Bronchial epithelial cell (primary cell): ENCODE data around the gene CYP19A1. TPM values are rescaled to one million over a fixed set of nuclear protein-coding genes. Genes with fewer than 3 reads are reported as not detected.

ENCODE experiments used
- DNase-seq: peaks from one replicate; pipeline ENCODE4 v3.0.0-alpha.2; 2010; ENCODE audit warnings: low read depth
- FAIRE-seq: peaks from 2 replicates; lab custom pipeline; 2011; peaks lifted over from hg19 to GRCh38; lab: Jason Lieb, UNC
- H3K27me3 ChIP-seq: 2 replicates; pipeline ENCODE4 v1.5.1; 2011; ENCODE audit warnings: low read length; ENCODE audit not compliant: control insufficient read depth, insufficient read depth
- H3K36me3 ChIP-seq: 2 replicates; pipeline ENCODE4 v1.5.1; 2011; ENCODE audit warnings: low read length; ENCODE audit not compliant: control insufficient read depth, insufficient read depth
- H3K4me3 ChIP-seq: 2 replicates; pipeline ENCODE4 v1.5.1; 2011; ENCODE audit warnings: mild to moderate bottlenecking, low read depth, low read length, control low read depth
- CTCF ChIP-seq: IDR thresholded peaks from 2 replicates; pipeline ENCODE4 v1.5.1; 2011; ENCODE audit warnings: mild to moderate bottlenecking, moderate library complexity, low read length, control low read depth, inconsistent platforms; ENCODE audit not compliant: insufficient read depth, severe bottlenecking
- total RNA-seq: library from RNA; depleted of rRNA; stranded (reverse); fragments of >200 nt; gene quantifications from 2 replicates; pipeline ENCODE4 v1.2.1, GENCODE V29; 2014

Gene CYP19A1
- total RNA-seq, 1 donor from 2014 or later: not detected

DNA sequence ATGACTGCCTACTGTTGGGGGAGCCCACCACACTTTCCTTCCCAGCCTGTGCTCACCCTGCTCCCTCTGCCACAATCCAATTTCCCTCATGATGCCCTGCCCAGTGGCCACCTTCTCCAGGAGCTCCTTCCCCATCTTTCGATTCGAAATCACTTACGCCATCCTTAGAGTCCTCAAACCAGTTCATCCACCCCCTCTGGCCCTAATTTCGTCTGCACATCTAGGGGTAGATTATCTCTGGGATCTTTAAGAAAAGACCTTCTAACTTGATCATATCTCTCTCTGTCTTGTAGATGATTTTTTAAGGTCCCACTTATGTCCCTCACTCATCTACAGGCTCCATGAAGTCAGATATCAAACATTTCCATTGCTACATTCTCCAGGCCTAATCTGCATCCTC, 17.1 kb downstream of the CYP19A1 start:
- Histone ChIP-seq H3K27me3 (peaks cover 3% of the 10 kb centered on the region), H3K4me3 (no peak overlapping the region), H3K36me3 (no peaks in the 10 kb centered on the region)
- DNase-seq (no peak), FAIRE-seq (no peak)
- TF ChIP-seq CTCF: no peak

- no peak overlapping the region for H3K4me3 ChIP-seq
- no peak for DNase-seq
- H3K27me3 ChIP-seq: peaks cover 3% of the 10 kb centered on the region
- no peak for TF ChIP-seq CTCF
- no peaks in the 10 kb centered on the region for H3K36me3 ChIP-seq
- FAIRE-seq: no peak
These were observed 17.6 kb downstream of the CYP19A1 start for GRCh38 chr15:51320843-51321242.

DNA sequence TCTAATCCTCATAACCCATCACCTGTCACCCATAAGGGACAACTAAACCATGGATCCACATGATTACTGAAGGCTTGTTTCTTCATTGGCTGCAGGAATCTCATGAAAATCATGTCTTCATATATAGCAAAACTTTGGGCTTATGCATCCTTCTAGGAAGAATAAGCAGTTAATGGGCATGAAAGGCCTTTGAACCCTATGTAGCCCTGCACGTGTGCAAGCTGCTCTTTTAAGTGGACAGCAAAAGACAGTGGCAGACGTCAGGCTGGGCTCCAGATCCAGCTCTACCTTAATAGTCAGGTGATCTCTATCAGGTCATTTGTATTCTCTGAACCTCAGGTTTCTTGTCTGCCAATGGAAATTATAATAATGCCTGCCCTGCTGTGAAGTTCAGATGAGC, 18.9 kb downstream of the CYP19A1 start:
- Histone ChIP-seq H3K27me3 (peaks cover 3% of the 10 kb centered on the region), H3K36me3 (no peaks in the 10 kb centered on the region), H3K4me3 (no peak overlapping the region)
- no peak for DNase-seq
- no peak for FAIRE-seq
- TF ChIP-seq CTCF: no peak

DNA sequence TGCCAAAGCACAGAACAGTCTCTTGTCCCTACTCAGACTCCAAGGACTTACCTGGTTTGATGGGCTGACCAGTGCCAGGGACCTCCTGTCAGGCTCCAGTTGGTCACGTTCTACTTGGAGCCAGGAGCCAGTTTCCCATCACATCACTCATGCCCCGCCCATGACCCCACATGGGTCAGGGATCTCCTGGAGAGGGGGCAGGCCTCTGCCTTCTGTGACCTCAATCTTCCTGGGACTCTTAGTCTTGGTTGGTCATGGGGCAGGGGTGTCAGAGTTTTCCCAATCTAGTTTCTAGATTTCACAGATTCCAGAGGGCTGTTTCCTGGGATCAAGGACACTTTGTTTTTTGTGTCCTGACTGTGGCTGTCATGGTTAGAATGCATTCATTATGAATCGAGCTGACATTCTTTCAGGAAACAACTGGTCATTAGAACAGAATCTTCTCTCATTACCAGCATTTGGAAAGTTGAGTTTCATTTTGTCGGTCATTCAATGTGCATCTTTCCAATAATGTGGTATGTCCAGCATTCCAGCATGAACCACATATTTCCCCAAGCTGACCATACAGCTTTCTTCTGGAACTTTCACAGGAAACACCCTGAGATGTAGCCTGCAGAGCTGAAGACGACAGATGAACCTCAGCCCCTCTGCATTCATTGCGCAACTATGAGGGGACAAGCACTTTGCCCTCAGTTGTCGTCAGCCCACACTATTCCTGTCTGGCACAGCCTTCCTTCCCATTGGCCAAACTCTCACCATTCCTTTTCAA, 19.8 kb downstream of the CYP19A1 start:
- TF ChIP-seq CTCF: no peak
- DNase-seq (no peak), FAIRE-seq (peak; percentile 7)
- peaks cover 3% of the 10 kb centered on the region for H3K27me3 ChIP-seq
- H3K36me3 ChIP-seq: no peaks in the 10 kb centered on the region
- no peak overlapping the region for H3K4me3 ChIP-seq

DNA sequence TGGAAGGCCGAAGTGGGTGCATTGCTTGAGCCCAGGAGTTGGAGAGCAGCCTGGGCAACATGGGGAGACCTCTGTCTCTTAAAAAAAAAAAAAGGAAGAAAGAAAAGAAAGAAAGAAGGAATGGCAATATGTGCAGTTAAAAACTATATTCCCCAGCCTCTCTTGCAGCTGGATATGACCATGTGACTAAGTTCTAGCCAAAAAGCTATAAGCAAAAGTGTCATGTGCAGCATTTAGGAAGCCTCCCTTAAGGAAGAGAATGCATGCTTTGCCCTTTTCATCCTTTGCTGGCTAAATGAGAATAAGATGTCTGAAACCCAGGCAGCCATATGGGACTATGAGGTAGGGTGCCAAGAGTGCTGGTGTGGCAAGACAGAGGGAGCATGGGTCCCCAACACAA, 21.8 kb downstream of the CYP19A1 start:
- Histone ChIP-seq H3K4me3 (no peak overlapping the region), H3K36me3 (no peaks in the 10 kb centered on the region), H3K27me3 (peaks cover 3% of the 10 kb centered on the region)
- TF ChIP-seq CTCF: no peak
- DNase-seq: no peak
- FAIRE-seq: no peak

DNA sequence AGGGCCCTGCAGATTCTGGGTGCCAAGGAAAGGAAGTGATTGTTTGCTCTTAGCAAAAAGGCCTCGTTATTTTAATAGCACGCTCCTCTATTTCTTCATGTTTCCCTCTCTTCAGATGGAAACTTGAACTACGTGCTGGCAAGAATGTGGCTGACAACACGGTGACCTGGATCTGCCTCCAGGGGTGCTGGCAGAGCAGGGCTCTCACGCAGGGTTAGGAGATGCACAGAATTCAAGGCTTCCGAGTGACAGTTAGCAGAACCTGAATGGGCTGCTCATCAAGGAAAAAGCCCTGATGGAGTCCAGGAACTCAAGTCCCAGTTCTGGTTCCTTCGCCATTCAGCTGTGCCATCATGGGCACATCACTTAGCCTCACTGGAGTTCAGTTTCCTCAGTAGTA, 22.7 kb downstream of the CYP19A1 start:
- no peak for TF ChIP-seq CTCF
- Histone ChIP-seq H3K36me3 (no peaks in the 10 kb centered on the region), H3K4me3 (no peak overlapping the region), H3K27me3 (peaks cover 3% of the 10 kb centered on the region)
- DNase-seq (no peak), FAIRE-seq (no peak)
